OCI-M2 (cell line): Measurements from ENCODE around the gene PDCD7.

Source experiments
- DNase-seq: peaks from one replicate; lab custom pipeline; 2025; ENCODE audit not compliant: unreplicated experiment; lab: John Stamatoyannopoulos, UW

PDCD7 gene

GRCh38 chr15:65092911-65093792 is 40.5 kb downstream of the PDCD7 start:
- no peak for DNase-seq

DNA sequence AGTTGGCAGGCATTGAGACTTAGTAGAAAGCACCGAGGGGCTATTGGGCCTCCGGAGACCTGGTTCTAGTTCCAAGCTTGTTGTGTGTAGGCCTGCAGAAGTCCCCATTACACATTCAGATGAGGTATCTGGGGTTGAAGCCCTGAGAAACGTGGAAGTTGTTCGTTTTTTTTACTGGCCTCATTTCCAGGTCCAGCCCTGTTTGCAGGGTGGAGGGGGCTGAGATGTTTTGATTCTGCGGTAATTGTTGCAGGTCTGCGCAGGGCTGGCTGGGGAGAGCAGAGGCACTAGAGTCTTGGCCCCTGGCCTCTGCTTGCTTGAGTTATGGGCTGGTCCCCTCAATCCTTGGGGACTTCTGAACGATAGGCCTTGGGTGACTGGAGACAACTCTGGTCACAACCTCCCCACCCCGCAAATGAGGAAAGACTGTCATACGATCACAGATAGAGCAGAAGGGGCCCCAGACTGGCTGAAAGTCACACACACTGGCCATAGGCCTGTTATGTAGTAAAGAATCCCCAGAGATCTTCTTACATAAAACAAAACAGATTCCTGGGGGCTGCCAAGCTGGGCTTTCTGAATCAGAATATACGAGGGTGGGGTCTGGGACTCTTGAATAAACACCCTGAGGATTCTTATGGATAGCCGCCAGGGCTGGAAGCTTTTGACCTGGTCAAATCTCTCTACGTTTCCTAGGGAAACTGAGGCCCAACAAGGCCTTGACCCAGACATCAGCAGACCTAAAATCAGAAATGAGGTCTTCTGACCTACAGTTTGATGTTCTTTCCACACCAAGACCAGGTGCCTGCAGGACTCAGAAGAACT is 41.5 kb downstream of the PDCD7 start:
- DNase-seq: no peak

GRCh38 chr15:65089206-65089824 is 44.3 kb downstream of the PDCD7 start:
- DNase-seq: no peak

DNA sequence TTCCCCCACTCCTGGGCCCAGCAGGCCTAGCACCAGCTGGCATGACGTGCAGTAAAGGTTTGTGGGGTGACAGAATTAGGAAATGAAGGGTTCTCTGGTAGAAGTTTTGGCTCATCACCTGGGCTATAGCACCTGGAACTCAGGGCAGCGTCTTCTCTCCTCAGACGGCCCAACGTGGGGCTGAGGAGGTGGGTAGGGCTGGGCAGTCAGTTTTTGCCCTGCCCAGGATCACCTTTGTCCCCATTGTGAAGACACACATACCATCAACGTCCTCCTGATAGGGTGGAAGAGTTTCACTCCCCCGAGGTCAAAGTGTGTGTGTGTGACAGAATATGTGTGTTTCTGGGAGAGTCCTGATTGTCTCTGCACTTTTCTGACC is 45.0 kb downstream of the PDCD7 start:
- DNase-seq: no peak

DNA sequence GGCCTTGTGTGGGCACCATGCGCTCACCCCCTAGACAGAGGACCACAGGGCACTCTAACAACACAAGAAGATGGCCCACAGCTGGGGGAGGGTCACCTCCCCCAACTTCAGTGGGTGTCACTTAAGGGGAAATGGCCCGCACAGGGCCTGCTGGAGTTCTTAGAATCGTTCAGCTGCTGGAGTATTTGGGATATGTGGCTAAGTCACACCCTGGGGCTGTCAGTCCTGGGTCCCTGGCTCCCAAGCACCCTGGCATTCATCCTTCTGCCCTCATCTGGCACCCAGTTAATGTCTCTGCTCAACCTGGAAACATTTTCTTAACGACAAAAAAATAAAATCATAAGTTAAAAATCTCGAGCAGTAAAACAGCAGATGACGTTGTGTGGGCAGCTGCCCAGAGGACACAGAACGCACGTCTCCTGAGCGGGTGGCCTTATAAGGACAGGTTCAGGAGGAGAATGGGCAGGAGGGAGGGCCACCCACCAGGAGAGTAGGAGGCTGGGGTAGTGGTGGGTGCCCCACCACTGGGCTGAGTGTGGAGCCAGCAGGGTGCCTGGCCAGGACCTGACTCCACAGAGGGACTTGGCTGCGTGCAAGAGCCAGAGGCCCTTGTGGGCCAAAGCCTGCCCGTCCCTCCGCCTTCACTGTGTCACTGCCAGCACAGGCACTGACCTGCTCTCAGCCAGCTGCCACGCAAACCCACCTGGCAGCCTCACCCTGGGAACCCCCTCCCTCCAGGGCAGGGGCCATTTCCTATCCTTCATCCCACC is 45.5 kb downstream of the PDCD7 start:
- DNase-seq: no peak

DNA sequence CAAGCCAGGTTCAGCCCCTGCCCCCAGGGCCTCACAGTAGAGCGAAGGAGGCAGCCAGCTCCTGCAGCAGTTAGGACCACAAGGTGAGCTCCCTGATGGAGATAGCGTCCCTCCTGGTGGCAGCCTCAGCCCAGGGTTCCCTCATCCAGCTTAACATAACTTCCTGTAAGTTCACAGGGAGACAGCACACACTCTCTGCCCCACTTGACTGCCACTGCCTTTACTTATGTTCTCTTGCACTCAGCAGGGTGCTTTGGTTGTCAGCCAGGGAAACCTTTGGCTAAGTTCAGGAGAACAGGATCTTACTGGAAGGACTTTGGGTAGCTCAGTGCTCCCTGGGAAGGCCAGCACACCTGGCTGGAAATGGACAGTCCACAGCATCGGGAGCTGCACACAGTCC is 46.2 kb downstream of the PDCD7 start:
- no peak for DNase-seq

- DNase-seq: no peak
These were observed 46.9 kb downstream of the PDCD7 start for GRCh38 chr15:65086680-65087111.

- no peak for DNase-seq
These were observed 47.5 kb downstream of the PDCD7 start for GRCh38 chr15:65085990-65086679.

GRCh38 chr15:65085207-65085753 is 48.3 kb downstream of the PDCD7 start:
- no peak for DNase-seq

GRCh38 chr15:65084500-65085206 is 49.0 kb downstream of the PDCD7 start:
- no peak for DNase-seq

DNA sequence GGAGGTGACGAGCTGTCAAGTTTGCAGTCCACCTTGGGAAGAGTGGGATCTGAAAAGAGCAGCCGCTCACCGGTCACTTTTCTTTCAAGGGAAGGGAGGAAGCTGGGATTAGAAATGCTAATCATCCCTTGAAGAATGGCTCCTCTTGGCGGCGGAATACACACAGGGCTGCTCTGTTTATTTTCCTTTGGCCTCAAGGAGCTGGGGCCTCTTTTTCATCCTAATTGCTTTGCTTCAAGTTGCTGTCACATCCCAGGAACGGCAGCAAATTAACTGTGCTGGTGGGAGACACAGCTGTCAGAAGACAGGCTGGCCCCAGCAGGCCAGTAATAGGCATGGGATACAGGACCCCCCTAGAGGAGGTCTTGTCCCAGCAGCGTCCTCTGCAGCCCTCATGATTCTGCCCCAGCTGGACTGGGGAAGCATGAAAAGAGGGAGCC is 50.3 kb downstream of the PDCD7 start:
- DNase-seq: no peak

- DNase-seq: no peak
These were observed 51.2 kb downstream of the PDCD7 start for GRCh38 chr15:65082303-65082953.

DNA sequence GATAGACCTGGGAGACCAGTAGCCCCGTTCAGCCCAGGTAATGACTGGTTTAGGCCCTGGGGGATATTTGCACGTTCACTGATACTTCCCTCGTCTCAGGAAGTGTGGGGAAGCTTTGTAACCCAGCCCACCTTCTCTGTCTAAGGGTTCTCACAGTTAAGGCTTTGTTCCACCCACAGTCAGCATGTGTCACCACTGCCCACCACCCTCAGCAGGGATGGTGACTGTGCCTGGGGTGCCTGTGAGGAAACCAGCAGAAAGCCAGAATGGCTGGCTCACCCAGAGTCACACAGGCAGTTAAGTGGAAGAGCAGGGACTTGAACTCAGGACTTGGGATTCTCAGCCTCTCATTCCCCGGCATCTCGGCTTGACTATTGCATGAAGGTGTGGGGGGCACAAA is 51.9 kb downstream of the PDCD7 start:
- DNase-seq: no peak

DNA sequence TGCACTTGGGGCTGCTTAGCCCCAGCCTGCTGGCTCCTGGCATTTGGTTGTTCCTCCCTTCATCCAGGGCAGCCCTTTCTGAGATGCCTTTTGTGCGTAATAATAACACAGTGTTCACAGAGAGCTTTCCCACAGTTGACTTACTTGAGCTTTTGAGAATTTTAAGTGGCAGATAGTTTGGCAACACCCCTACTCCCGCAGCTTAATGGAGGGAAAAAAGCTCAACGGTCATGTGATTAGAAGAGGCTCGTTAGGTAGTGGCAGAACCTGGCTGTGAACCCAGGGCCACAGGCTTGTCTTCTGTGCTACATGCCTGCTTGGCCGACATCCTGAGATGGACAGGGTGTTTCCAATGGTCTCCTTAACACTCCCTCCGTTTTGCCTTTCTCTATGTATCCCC is 52.3 kb downstream of the PDCD7 start:
- DNase-seq: no peak

GRCh38 chr15:65079580-65079979 is 54.0 kb downstream of the PDCD7 start:
- DNase-seq: no peak

DNA sequence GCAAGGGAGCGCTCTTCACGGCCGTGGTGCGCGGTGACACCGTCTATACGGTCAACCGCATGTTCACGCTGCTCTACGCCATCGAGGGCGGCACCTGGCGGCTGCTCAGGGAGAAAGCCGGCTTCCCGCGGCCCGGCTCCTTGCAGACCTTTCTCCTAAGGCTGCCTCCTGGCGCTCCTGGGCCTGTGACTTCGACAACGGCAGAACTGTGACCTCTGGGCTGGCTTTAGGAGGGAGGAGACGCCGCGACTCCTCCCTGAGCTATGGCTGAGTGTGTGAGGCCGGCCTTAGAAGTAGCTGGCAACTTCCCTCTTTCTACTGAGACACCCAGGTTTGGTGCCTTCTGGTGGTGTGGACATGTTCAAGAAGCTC is 55.6 kb downstream of the PDCD7 start:
- no peak for DNase-seq

- no peak for DNase-seq
These were observed 56.2 kb downstream of the PDCD7 start for GRCh38 chr15:65077291-65077980.
